Body of pancreas (tissue), 4 donors: ENCODE measurements around the gene DESI1. TPM values are rescaled to one million over a fixed set of nuclear protein-coding genes. Genes with fewer than 3 reads are reported as not detected.
"Not testable (repeated sequence)": the region's sequence is repeated elsewhere in the genome, so short reads cannot be mapped to it uniquely, and the experiment has no call there.

Experiments
- ATAC-seq: fragments of 150-250 bp; one replicate; pipeline ENCODE4 v1.9.1; 2016
- DNase-seq, 4 donors: peaks; one replicate each; pipeline ENCODE4 v3.0.0-alpha.2; 2019
- H3K27ac ChIP-seq, 4 donors: fragments of 200-600 bp; sonication (generic); 1 replicate in 3 of 4; 2 replicates in 1 of 4; pipeline versions ENCODE4 v1.5.1 to v1.6.1; 2016 to 2019; ENCODE audit warnings: mild to moderate bottlenecking in 1 of 4, mixed read lengths in 1 of 4, moderate library complexity in 1 of 4
- H3K27me3 ChIP-seq, 2 donors: fragments of 200-600 bp; sonication (generic); one replicate each; pipeline ENCODE4 v1.6.0; 2016; ENCODE audit warnings: mild to moderate bottlenecking in 1 of 2
- H3K36me3 ChIP-seq, 2 donors: fragments of 200-600 bp; sonication (generic); replicated peaks in 1 of 2; 2 replicates each; pipeline ENCODE4 v1.5.1; 2016; ENCODE audit warnings: low read depth in 2 of 2; ENCODE audit not compliant: insufficient read depth in 1 of 2
- H3K4me1 ChIP-seq: fragments of 200-600 bp; sonication (generic); one replicate; pipeline ENCODE4 v1.6.0; 2016
- H3K4me3 ChIP-seq, 2 donors: fragments of 200-600 bp; sonication (generic); 1 replicate in 1 of 2; 2 replicates in 1 of 2; pipeline ENCODE4 v1.5.1; 2016 to 2019
- H3K9me3 ChIP-seq, 3 donors: fragments of 200-600 bp; sonication (generic); 1 replicate in 2 of 3; 2 replicates in 1 of 3; pipeline ENCODE4 v1.5.1; 2016
- CTCF ChIP-seq, 7 experiments: fragments of 450-650 bp in 4 of 7; fragments of 200-600 bp in 3 of 7; sonication (generic) in 3 of 7; IDR thresholded peaks; one replicate each; pipeline ENCODE4 v1.5.1; 2016 to 2019; ENCODE audit warnings: antibody characterized with exemption in 7 of 7
- POLR2A ChIP-seq, 3 donors: fragments of 450-650 bp; IDR thresholded peaks; one replicate each; pipeline ENCODE4 v1.6.1; 2016; ENCODE audit warnings: antibody characterized with exemption in 3 of 3, mild to moderate bottlenecking in 2 of 3
- WGBS, 2 donors: methylation state at CpG; one replicate each; pipeline ENCODE4 v1.1.5; 2017; 5-methylcytosine and 5-hydroxymethylcytosine counted together
- intact Hi-C: fragments of 100-400 bp; cut with DNase I; formaldehyde crosslinking; loops from one replicate; pipeline ENCODE4 v1.15.1; 2023
- total RNA-seq, 2 donors: library from RNA; depleted of rRNA; stranded (reverse); fragments of >200 nt; gene quantifications; one replicate each; pipeline ENCODE4 v1.1.0, GENCODE V29; 2016

The DESI1 gene
- 10 to 100 TPM; 11.2 to 17.1 TPM for total RNA-seq

- H3K4me1 ChIP-seq: peaks cover 40% of the 10 kb centered on the region
- peak within 1 kb of the TSS; percentile 95 to 96 (median 95) for H3K27ac ChIP-seq
- H3K27me3 ChIP-seq: no peaks in the 10 kb centered on the region
- DNase-seq (peak in 2 of 4 donors; percentile 40 to 46), ATAC-seq (peak; percentile 25)
- H3K4me3 ChIP-seq: peak within 1 kb of the TSS; percentile 43 to 79
- H3K36me3 ChIP-seq: peaks cover 0 to 6% of the 10 kb centered on the region in 2 donors
- intact Hi-C loops: no loop called here
- WGBS, 2 donors: 0 to 1% methylated on average over 15 to 39 of the region's 40 CpGs
- TF ChIP-seq CTCF (IDR thresholded peaks at IDR 0.05) (peak in 1 of 7 experiments; percentile 5), POLR2A (IDR thresholded peaks at IDR 0.05) (peak; percentile 78 to 92 (median 85))
- no peaks in the 10 kb centered on the region for H3K9me3 ChIP-seq
These were observed at the start of gene DESI1 for GRCh38 chr22:41620589-41621098. Gene DESI1, minus strand, starts transcription at chr22:41621043. Its CDS starts 204 bp downstream, at chr22:41620839.

GRCh38 chr22:41668971-41669911 is 48.4 kb upstream of the DESI1 start:
- ATAC-seq (no peak), DNase-seq (no peak)
- Histone ChIP-seq H3K9me3 (no peaks in the 10 kb centered on the region), H3K27me3 (no peaks in the 10 kb centered on the region), H3K4me1 (peaks cover 10% of the 10 kb centered on the region), H3K36me3 (peaks cover 0 to 3% of the 10 kb centered on the region in 2 donors), H3K4me3 (no peak overlapping the region), H3K27ac (no peak overlapping the region)
- TF ChIP-seq POLR2A (IDR thresholded peaks at IDR 0.05) (no peak), CTCF (IDR thresholded peaks at IDR 0.05) (no peak)
- WGBS, 2 donors: 81 to 88% methylated on average over 21 of the region's 21 CpGs
- intact Hi-C loops: no loop called here

- Histone ChIP-seq H3K27me3 (no peaks in the 10 kb centered on the region), H3K27ac (no peak overlapping the region), H3K9me3 (no peaks in the 10 kb centered on the region), H3K4me1 (peaks cover 10% of the 10 kb centered on the region), H3K36me3 (peaks cover 10 to 15% of the 10 kb centered on the region in 2 donors), H3K4me3 (no peak overlapping the region)
- ATAC-seq: no peak
- WGBS, 2 donors: 74 to 83% methylated on average over 3 of the region's 3 CpGs
- intact Hi-C loops: no loop called here
- DNase-seq: no peak
- TF ChIP-seq POLR2A (IDR thresholded peaks at IDR 0.05): no peak
- TF ChIP-seq CTCF (IDR thresholded peaks at IDR 0.05): no peak
These were observed 44.1 kb upstream of the DESI1 start for GRCh38 chr22:41664951-41665350.

GRCh38 chr22:41664490-41664889 is 43.6 kb upstream of the DESI1 start:
- H3K36me3 ChIP-seq: peaks cover 10 to 16% of the 10 kb centered on the region in 2 donors
- ATAC-seq (no peak), DNase-seq (no peak)
- no peaks in the 10 kb centered on the region for H3K9me3 ChIP-seq
- intact Hi-C loops: no loop called here
- H3K4me1 ChIP-seq: peaks cover 10% of the 10 kb centered on the region
- no peak overlapping the region for H3K27ac ChIP-seq
- no peak for TF ChIP-seq POLR2A (IDR thresholded peaks at IDR 0.05)
- no peak for TF ChIP-seq CTCF (IDR thresholded peaks at IDR 0.05)
- H3K4me3 ChIP-seq: no peak overlapping the region
- H3K27me3 ChIP-seq: no peaks in the 10 kb centered on the region

GRCh38 chr22:41663594-41663993 is 42.8 kb upstream of the DESI1 start:
- ATAC-seq, H3K27ac ChIP-seq, intact Hi-C loops, H3K9me3 ChIP-seq, H3K4me3 ChIP-seq, DNase-seq, H3K27me3 ChIP-seq: not testable (repeated sequence)
- WGBS, 2 donors: 75 to 83% methylated on average over 1 to 8 of the region's 9 CpGs
- Histone ChIP-seq H3K4me1 (peaks cover 10% of the 10 kb centered on the region), H3K36me3 (peaks cover 12 to 20% of the 10 kb centered on the region in 2 donors)
